A549 (cell line): ENCODE measurements around the gene LGALS1.

Experiments
- HDAC2 ChIP-seq: fragments of 200-600 bp; sonication (generic); IDR thresholded peaks from 2 replicates; pipeline ENCODE4 v1.6.1; 2016
- PBX3 ChIP-seq: IDR thresholded peaks from 2 replicates; pipeline ENCODE4 v1.6.1; 2012
- SMC3 ChIP-seq: fragments of >200 bp; sonication (Bioruptor Twin); formaldehyde crosslinking; IDR thresholded peaks from 3 replicates; pipeline ENCODE4 v1.6.1; 2018; ENCODE audit warnings: inconsistent platforms

- TF ChIP-seq PBX3 (no peak), HDAC2 (no peak), SMC3 (no peak)
Observed at GRCh38 chr22:37627121-37627520, 48.3 kb upstream of the LGALS1 start.
